ENCODE data around the gene SHROOM3. TPM values are rescaled to one million over a fixed set of nuclear protein-coding genes. Genes with fewer than 3 reads are reported as not detected.
"Not testable (repeated sequence)": the region's sequence is repeated elsewhere in the genome, so short reads cannot be mapped to it uniquely, and the experiment has no call there.

The SHROOM3 gene
- total and polyA plus RNA-seq, 12 donors = 1.1 to 16.2 (median 8.8) TPM

- TF ChIP-seq POLR2A (IDR thresholded peaks at IDR 0.05) = no peak
- no peak for TF ChIP-seq CTCF (IDR thresholded peaks at IDR 0.05)
- peaks cover 0 to 22% of the 10 kb centered on the region in 2 donors for H3K4me1 ChIP-seq (replicated peaks in 1 of 2)
- intact Hi-C loops (cut with DNase I) = no loop called here
These were observed 171.7 kb downstream of the SHROOM3 start for GRCh38 chr4:76606645-76607265.

GRCh38 chr4:76607266-76607799, 172.3 kb downstream of the SHROOM3 start:
- Histone ChIP-seq H3K27ac (no peak overlapping the region), H3K9me3 (replicated peaks in 1 of 3) (no peaks in the 10 kb centered on the region), H3K36me3 (replicated peaks in 1 of 2) (no peaks in the 10 kb centered on the region), H3K4me3 (no peak overlapping the region), H3K27me3 (no peaks in the 10 kb centered on the region), H3K4me1 (replicated peaks in 1 of 2) (peaks cover 0 to 26% of the 10 kb centered on the region in 2 donors)
- DNase-seq = no peak
- intact Hi-C loops (cut with DNase I) = no loop called here
- no peak for TF ChIP-seq CTCF (IDR thresholded peaks at IDR 0.05)
- WGBS, 4 donors = 42 to 57% (median 50%) methylated on average over 3 of the region's 3 CpGs

More at GRCh38 chr4:76606645-76607265, 171.7 kb downstream of the SHROOM3 start:
- Histone ChIP-seq H3K4me3 (no peak overlapping the region), H3K27me3 (no peaks in the 10 kb centered on the region), H3K9me3 (replicated peaks in 1 of 3) (no peaks in the 10 kb centered on the region), H3K36me3 (replicated peaks in 1 of 2) (no peaks in the 10 kb centered on the region), H3K27ac (no peak overlapping the region)
- WGBS, 4 donors = 52 to 100% (median 92%) methylated on average over 1 of the region's 1 CpG
- DNase-seq = no peak

GRCh38 chr4:76607846-76608245, 172.8 kb downstream of the SHROOM3 start:
- TF ChIP-seq POLR2A (IDR thresholded peaks at IDR 0.05) (no peak), CTCF (IDR thresholded peaks at IDR 0.05) (no peak)
- no peak for DNase-seq
- 67 to 100% (median 94%) methylated on average over 1 of the region's 1 CpG for WGBS, 4 donors
- H3K4me1 ChIP-seq (replicated peaks in 1 of 2) = peaks cover 0 to 26% of the 10 kb centered on the region in 2 donors
- no peak overlapping the region for H3K4me3 ChIP-seq
- no peaks in the 10 kb centered on the region for H3K36me3 ChIP-seq (replicated peaks in 1 of 2)
- intact Hi-C loops (cut with DNase I) = no loop called here
- H3K27me3 ChIP-seq = no peaks in the 10 kb centered on the region
- no peaks in the 10 kb centered on the region for H3K9me3 ChIP-seq (replicated peaks in 1 of 3)
- no peak overlapping the region for H3K27ac ChIP-seq

- DNase-seq; H3K27me3 ChIP-seq; intact Hi-C loops (cut with DNase I); H3K9me3 ChIP-seq (replicated peaks in 1 of 3); H3K4me3 ChIP-seq; H3K27ac ChIP-seq; H3K36me3 ChIP-seq (replicated peaks in 1 of 2): not testable (repeated sequence)
- peaks cover 0 to 26% of the 10 kb centered on the region in 2 donors for H3K4me1 ChIP-seq (replicated peaks in 1 of 2)
These were observed 173.5 kb downstream of the SHROOM3 start for GRCh38 chr4:76608549-76608948.

Data from adrenal gland (tissue), 12 donors.